ENCODE data around the gene DYRK2.

- TF ChIP-seq MAX (IDR thresholded peaks at IDR 0.05) (no peak; the same call in 1 of the 2 replicates), TAF1 (IDR thresholded peaks at IDR 0.05; ENCODE audit: low read depth) (no peak), EP300 (IDR thresholded peaks at IDR 0.05; ENCODE audit: borderline replicate concordance) (peak; percentile 84), CEBPB (IDR thresholded peaks at IDR 0.05) (no peak), RAD21 (IDR thresholded peaks at IDR 0.05; ENCODE audit: low read depth) (no peak), CREB1 (IDR thresholded peaks at IDR 0.05; ENCODE audit: low read depth) (no peak), EGR1 (IDR thresholded peaks at IDR 0.05) (no peak), YY1 (IDR thresholded peaks at IDR 0.05; ENCODE audit: low read depth) (no peak)
- TF ChIP-seq, protein P1, sequence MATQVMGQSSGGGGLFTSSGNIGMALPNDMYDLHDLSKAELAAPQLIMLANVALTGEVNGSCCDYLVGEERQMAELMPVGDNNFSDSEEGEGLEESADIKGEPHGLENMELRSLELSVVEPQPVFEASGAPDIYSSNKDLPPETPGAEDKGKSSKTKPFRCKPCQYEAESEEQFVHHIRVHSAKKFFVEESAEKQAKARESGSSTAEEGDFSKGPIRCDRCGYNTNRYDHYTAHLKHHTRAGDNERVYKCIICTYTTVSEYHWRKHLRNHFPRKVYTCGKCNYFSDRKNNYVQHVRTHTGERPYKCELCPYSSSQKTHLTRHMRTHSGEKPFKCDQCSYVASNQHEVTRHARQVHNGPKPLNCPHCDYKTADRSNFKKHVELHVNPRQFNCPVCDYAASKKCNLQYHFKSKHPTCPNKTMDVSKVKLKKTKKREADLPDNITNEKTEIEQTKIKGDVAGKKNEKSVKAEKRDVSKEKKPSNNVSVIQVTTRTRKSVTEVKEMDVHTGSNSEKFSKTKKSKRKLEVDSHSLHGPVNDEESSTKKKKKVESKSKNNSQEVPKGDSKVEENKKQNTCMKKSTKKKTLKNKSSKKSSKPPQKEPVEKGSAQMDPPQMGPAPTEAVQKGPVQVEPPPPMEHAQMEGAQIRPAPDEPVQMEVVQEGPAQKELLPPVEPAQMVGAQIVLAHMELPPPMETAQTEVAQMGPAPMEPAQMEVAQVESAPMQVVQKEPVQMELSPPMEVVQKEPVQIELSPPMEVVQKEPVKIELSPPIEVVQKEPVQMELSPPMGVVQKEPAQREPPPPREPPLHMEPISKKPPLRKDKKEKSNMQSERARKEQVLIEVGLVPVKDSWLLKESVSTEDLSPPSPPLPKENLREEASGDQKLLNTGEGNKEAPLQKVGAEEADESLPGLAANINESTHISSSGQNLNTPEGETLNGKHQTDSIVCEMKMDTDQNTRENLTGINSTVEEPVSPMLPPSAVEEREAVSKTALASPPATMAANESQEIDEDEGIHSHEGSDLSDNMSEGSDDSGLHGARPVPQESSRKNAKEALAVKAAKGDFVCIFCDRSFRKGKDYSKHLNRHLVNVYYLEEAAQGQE (IDR thresholded peaks at IDR 0.05; ENCODE audit: low read depth) = no peak
Observed at GRCh38 chr12:67633024-67633610, 15.4 kb upstream of the DYRK2 start.

Data from Ishikawa (cell line).